Measurements from ENCODE around the gene UROS.

UROS gene

GRCh38 chr10:125848857-125849256, 25.8 kb upstream of the UROS start:
- Histone ChIP-seq H2AK5ac (ENCODE audit: low read length) (no peak overlapping the region), H3K9ac (ENCODE audit: low read length) (no peak overlapping the region), H3K27me3 (ENCODE audit: insufficient read depth, low read length, poor library complexity) (no peaks in the 10 kb centered on the region), H3K79me1 (ENCODE audit: low read length) (no peaks in the 10 kb centered on the region), H4K8ac (ENCODE audit: low read depth, low read length) (no peak overlapping the region), H2BK5ac (ENCODE audit: low read length) (no peak overlapping the region), H3K4me1 (ENCODE audit: control insufficient read depth, low read depth, low read length) (no peaks in the 10 kb centered on the region), H3K4ac (ENCODE audit: low read depth, low read length) (no peak overlapping the region), H3K36me3 (ENCODE audit: control insufficient read depth, insufficient read depth, low read length) (peaks cover 3% of the 10 kb centered on the region), H4K5ac (ENCODE audit: low read length) (no peak overlapping the region), H2BK15ac (replicated peaks; ENCODE audit: low read depth) (no peak overlapping the region), H3K79me2 (ENCODE audit: control insufficient read depth, insufficient read depth, low read length) (no peaks in the 10 kb centered on the region), H3K56ac (ENCODE audit: low read length) (no peak overlapping the region), H3K23ac (ENCODE audit: low read length) (no peak overlapping the region), H3K4me3 (ENCODE audit: low read length) (no peak overlapping the region), H3K27ac (ENCODE audit: low read depth, low read length) (no peak overlapping the region), H3K18ac (ENCODE audit: low read length) (no peak overlapping the region), H3K4me2 (ENCODE audit: low read length) (no peak overlapping the region), H2BK120ac (ENCODE audit: low read depth, low read length) (no peak overlapping the region)
- WGBS (ENCODE audit: extremely low coverage, insufficient coverage, low lambda C conversion rate), result no CpG with 5 or more reads among the region's 2 CpGs
- DNase-seq, result no peak

- no peaks in the 10 kb centered on the region for H3K4me1 ChIP-seq (ENCODE audit: control insufficient read depth, low read depth, low read length)
- no peaks in the 10 kb centered on the region for H3K27me3 ChIP-seq (ENCODE audit: insufficient read depth, low read length, poor library complexity)
- no peak overlapping the region for H3K23ac ChIP-seq (ENCODE audit: low read length)
- H3K27ac ChIP-seq (ENCODE audit: low read depth, low read length), result no peak overlapping the region
- no peak overlapping the region for H3K18ac ChIP-seq (ENCODE audit: low read length)
- H3K4me2 ChIP-seq (ENCODE audit: low read length), result no peak overlapping the region
- no peak for DNase-seq
- H3K79me1 ChIP-seq (ENCODE audit: low read length), result no peaks in the 10 kb centered on the region
- peaks cover 3% of the 10 kb centered on the region for H3K36me3 ChIP-seq (ENCODE audit: control insufficient read depth, insufficient read depth, low read length)
- no peak overlapping the region for H3K4ac ChIP-seq (ENCODE audit: low read depth, low read length)
- H3K79me2 ChIP-seq (ENCODE audit: control insufficient read depth, insufficient read depth, low read length), result no peaks in the 10 kb centered on the region
- H2AK5ac ChIP-seq (ENCODE audit: low read length), result no peak overlapping the region
- no peak overlapping the region for H3K4me3 ChIP-seq (ENCODE audit: low read length)
- H4K8ac ChIP-seq (ENCODE audit: low read depth, low read length), result no peak overlapping the region
- H4K5ac ChIP-seq (ENCODE audit: low read length), result no peak overlapping the region
- H3K9ac ChIP-seq (ENCODE audit: low read length), result no peak overlapping the region
- WGBS (ENCODE audit: extremely low coverage, insufficient coverage, low lambda C conversion rate), result no CpG with 5 or more reads among the region's 2 CpGs
- H2BK5ac ChIP-seq (ENCODE audit: low read length), result no peak overlapping the region
- H2BK120ac ChIP-seq (ENCODE audit: low read depth, low read length), result no peak overlapping the region
- no peak overlapping the region for H2BK15ac ChIP-seq (replicated peaks; ENCODE audit: low read depth)
- no peak overlapping the region for H3K56ac ChIP-seq (ENCODE audit: low read length)
Measured at GRCh38 chr10:125848371-125848770, 25.3 kb upstream of the UROS start.

DNA sequence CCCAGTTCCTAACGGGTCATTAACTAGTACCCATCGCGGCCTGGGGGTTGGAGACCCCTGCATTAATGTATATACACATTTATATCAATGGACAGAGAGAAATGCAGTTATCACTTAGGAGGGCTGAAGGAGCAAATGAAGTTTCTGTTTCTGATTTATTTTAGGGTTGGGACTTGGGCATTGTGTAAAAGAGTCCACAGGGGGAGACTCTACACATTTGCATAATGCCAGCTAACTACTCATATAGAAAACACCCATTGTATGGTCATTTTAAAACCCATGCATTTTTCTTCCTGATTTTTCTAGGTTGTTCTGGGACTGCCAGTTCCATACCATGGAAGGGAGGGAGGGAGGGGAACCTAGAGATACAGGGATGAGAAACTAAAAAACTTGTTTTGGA, 23.8 kb upstream of the UROS start:
- H2BK120ac ChIP-seq (ENCODE audit: low read depth, low read length), result no peak overlapping the region
- no peak overlapping the region for H3K56ac ChIP-seq (ENCODE audit: low read length)
- no peak overlapping the region for H3K27ac ChIP-seq (ENCODE audit: low read depth, low read length)
- H3K36me3 ChIP-seq (ENCODE audit: control insufficient read depth, insufficient read depth, low read length), result peaks cover 2% of the 10 kb centered on the region
- H3K4me1 ChIP-seq (ENCODE audit: control insufficient read depth, low read depth, low read length), result no peaks in the 10 kb centered on the region
- H3K27me3 ChIP-seq (ENCODE audit: insufficient read depth, low read length, poor library complexity), result no peaks in the 10 kb centered on the region
- H3K18ac ChIP-seq (ENCODE audit: low read length), result no peak overlapping the region
- H4K5ac ChIP-seq (ENCODE audit: low read length), result no peak overlapping the region
- no peak overlapping the region for H4K8ac ChIP-seq (ENCODE audit: low read depth, low read length)
- no peaks in the 10 kb centered on the region for H3K79me2 ChIP-seq (ENCODE audit: control insufficient read depth, insufficient read depth, low read length)
- H2BK5ac ChIP-seq (ENCODE audit: low read length), result no peak overlapping the region
- no peak overlapping the region for H2AK5ac ChIP-seq (ENCODE audit: low read length)
- no peaks in the 10 kb centered on the region for H3K79me1 ChIP-seq (ENCODE audit: low read length)
- no peak overlapping the region for H3K23ac ChIP-seq (ENCODE audit: low read length)
- no peak overlapping the region for H3K4me3 ChIP-seq (ENCODE audit: low read length)
- H3K4me2 ChIP-seq (ENCODE audit: low read length), result no peak overlapping the region
- H2BK15ac ChIP-seq (replicated peaks; ENCODE audit: low read depth), result no peak overlapping the region
- WGBS (ENCODE audit: extremely low coverage, insufficient coverage, low lambda C conversion rate), result no CpG with 5 or more reads among the region's 3 CpGs
- no peak for DNase-seq
- H3K9ac ChIP-seq (ENCODE audit: low read length), result no peak overlapping the region
- H3K4ac ChIP-seq (ENCODE audit: low read depth, low read length), result no peak overlapping the region

DNA sequence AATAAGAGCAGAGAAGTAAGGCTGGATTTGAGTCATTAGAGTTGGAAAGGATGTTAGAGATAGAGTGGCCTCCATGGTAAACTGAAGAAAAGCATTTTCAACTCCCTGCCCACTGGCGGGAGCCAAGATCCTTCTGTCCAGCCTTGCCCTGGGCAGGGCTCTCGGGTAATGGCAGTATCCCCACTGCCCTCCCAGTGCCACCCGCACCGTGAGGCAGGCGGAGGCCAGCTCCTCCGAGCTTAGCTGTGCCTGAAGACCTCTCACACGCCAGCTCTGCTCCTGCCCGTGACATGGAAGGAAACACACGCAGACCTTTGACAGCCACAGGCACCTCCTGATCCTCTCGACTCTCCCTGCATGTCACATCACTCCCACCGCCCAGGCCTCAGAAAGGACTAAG, 22.6 kb upstream of the UROS start:
- no peaks in the 10 kb centered on the region for H3K27me3 ChIP-seq (ENCODE audit: insufficient read depth, low read length, poor library complexity)
- no peak for DNase-seq
- WGBS (ENCODE audit: extremely low coverage, insufficient coverage, low lambda C conversion rate), result no CpG with 5 or more reads among the region's 11 CpGs
- H2AK5ac ChIP-seq (ENCODE audit: low read length), result no peak overlapping the region
- no peak overlapping the region for H3K4ac ChIP-seq (ENCODE audit: low read depth, low read length)
- H3K79me2 ChIP-seq (ENCODE audit: control insufficient read depth, insufficient read depth, low read length), result no peaks in the 10 kb centered on the region
- H3K27ac ChIP-seq (ENCODE audit: low read depth, low read length), result no peak overlapping the region
- H2BK15ac ChIP-seq (replicated peaks; ENCODE audit: low read depth), result no peak overlapping the region
- H3K4me2 ChIP-seq (ENCODE audit: low read length), result no peak overlapping the region
- H3K36me3 ChIP-seq (ENCODE audit: control insufficient read depth, insufficient read depth, low read length), result peaks cover 2% of the 10 kb centered on the region
- no peak overlapping the region for H3K23ac ChIP-seq (ENCODE audit: low read length)
- H3K9ac ChIP-seq (ENCODE audit: low read length), result no peak overlapping the region
- H3K79me1 ChIP-seq (ENCODE audit: low read length), result no peaks in the 10 kb centered on the region
- no peak overlapping the region for H3K4me3 ChIP-seq (ENCODE audit: low read length)
- H4K5ac ChIP-seq (ENCODE audit: low read length), result no peak overlapping the region
- no peak overlapping the region for H3K56ac ChIP-seq (ENCODE audit: low read length)
- H2BK120ac ChIP-seq (ENCODE audit: low read depth, low read length), result no peak overlapping the region
- no peak overlapping the region for H3K18ac ChIP-seq (ENCODE audit: low read length)
- no peak overlapping the region for H2BK5ac ChIP-seq (ENCODE audit: low read length)
- no peaks in the 10 kb centered on the region for H3K4me1 ChIP-seq (ENCODE audit: control insufficient read depth, low read depth, low read length)
- H4K8ac ChIP-seq (ENCODE audit: low read depth, low read length), result no peak overlapping the region

- H3K4me3 ChIP-seq (ENCODE audit: low read length), result no peak overlapping the region
- H3K18ac ChIP-seq (ENCODE audit: low read length), result no peak overlapping the region
- DNase-seq, result no peak
- H3K27me3 ChIP-seq (ENCODE audit: insufficient read depth, low read length, poor library complexity), result no peaks in the 10 kb centered on the region
- no peaks in the 10 kb centered on the region for H3K79me1 ChIP-seq (ENCODE audit: low read length)
- H3K4me1 ChIP-seq (ENCODE audit: control insufficient read depth, low read depth, low read length), result no peaks in the 10 kb centered on the region
- H2BK5ac ChIP-seq (ENCODE audit: low read length), result no peak overlapping the region
- no peak overlapping the region for H3K9ac ChIP-seq (ENCODE audit: low read length)
- no peak overlapping the region for H2BK120ac ChIP-seq (ENCODE audit: low read depth, low read length)
- H3K23ac ChIP-seq (ENCODE audit: low read length), result no peak overlapping the region
- WGBS (ENCODE audit: extremely low coverage, insufficient coverage, low lambda C conversion rate), result no CpG with 5 or more reads among the region's 7 CpGs
- no peak overlapping the region for H4K5ac ChIP-seq (ENCODE audit: low read length)
- no peak overlapping the region for H2BK15ac ChIP-seq (replicated peaks; ENCODE audit: low read depth)
- H4K8ac ChIP-seq (ENCODE audit: low read depth, low read length), result no peak overlapping the region
- H3K4ac ChIP-seq (ENCODE audit: low read depth, low read length), result no peak overlapping the region
- no peak overlapping the region for H3K4me2 ChIP-seq (ENCODE audit: low read length)
- H3K79me2 ChIP-seq (ENCODE audit: control insufficient read depth, insufficient read depth, low read length), result no peaks in the 10 kb centered on the region
- no peak overlapping the region for H3K56ac ChIP-seq (ENCODE audit: low read length)
- no peak overlapping the region for H3K27ac ChIP-seq (ENCODE audit: low read depth, low read length)
- no peak overlapping the region for H2AK5ac ChIP-seq (ENCODE audit: low read length)
- H3K36me3 ChIP-seq (ENCODE audit: control insufficient read depth, insufficient read depth, low read length), result peaks cover 5% of the 10 kb centered on the region
Measured at GRCh38 chr10:125844751-125845221, 21.7 kb upstream of the UROS start.

GRCh38 chr10:125843603-125844329, 20.7 kb upstream of the UROS start:
- Histone ChIP-seq H3K4ac (ENCODE audit: low read depth, low read length) (no peak overlapping the region), H3K56ac (ENCODE audit: low read length) (no peak overlapping the region), H3K36me3 (ENCODE audit: control insufficient read depth, insufficient read depth, low read length) (peaks cover 9% of the 10 kb centered on the region), H3K79me2 (ENCODE audit: control insufficient read depth, insufficient read depth, low read length) (no peaks in the 10 kb centered on the region), H3K4me3 (ENCODE audit: low read length) (no peak overlapping the region), H2BK15ac (replicated peaks; ENCODE audit: low read depth) (no peak overlapping the region), H3K18ac (ENCODE audit: low read length) (no peak overlapping the region), H4K5ac (ENCODE audit: low read length) (no peak overlapping the region), H3K4me1 (ENCODE audit: control insufficient read depth, low read depth, low read length) (no peaks in the 10 kb centered on the region), H3K79me1 (ENCODE audit: low read length) (no peaks in the 10 kb centered on the region), H3K4me2 (ENCODE audit: low read length) (no peak overlapping the region), H3K9ac (ENCODE audit: low read length) (no peak overlapping the region), H2AK5ac (ENCODE audit: low read length) (no peak overlapping the region), H3K23ac (ENCODE audit: low read length) (no peak overlapping the region), H3K27me3 (ENCODE audit: insufficient read depth, low read length, poor library complexity) (no peaks in the 10 kb centered on the region), H2BK5ac (ENCODE audit: low read length) (no peak overlapping the region), H3K27ac (ENCODE audit: low read depth, low read length) (no peak overlapping the region), H4K8ac (ENCODE audit: low read depth, low read length) (no peak overlapping the region), H2BK120ac (ENCODE audit: low read depth, low read length) (no peak overlapping the region)
- no peak for DNase-seq
- no CpG with 5 or more reads among the region's 9 CpGs for WGBS (ENCODE audit: extremely low coverage, insufficient coverage, low lambda C conversion rate)
